Panc1 (cell line): Measurements from ENCODE around the gene CAMK2B.

Experiments used
- POLR2AphosphoS5 ChIP-seq: IDR thresholded peaks from 2 replicates; pipeline ENCODE4 v1.6.1; 2012; ENCODE audit warnings: mild to moderate bottlenecking, low read depth, low read length, moderate library complexity
- TCF7L2 ChIP-seq: IDR thresholded peaks from 2 replicates; pipeline ENCODE4 v1.6.1; 2011; ENCODE audit warnings: mild to moderate bottlenecking, low read depth, low read length, inconsistent platforms
- TF ChIP-seq, protein P1 (sequence below): fragments of 450-650 bp; IDR thresholded peaks from 2 replicates; pipeline ENCODE4 v1.5.1; 2017; ENCODE audit warnings: mild to moderate bottlenecking
- TF ChIP-seq, protein P2 (sequence below), 2 experiments: IDR thresholded peaks; 2 replicates each; pipeline ENCODE4 v1.6.1; 2011 to 2012; ENCODE audit warnings: low read depth in 2 of 2, control low read depth in 1 of 2, low read length in 1 of 2, mild to moderate bottlenecking in 1 of 2, moderate library complexity in 1 of 2; ENCODE audit not compliant: insufficient read depth in 1 of 2

DNA sequence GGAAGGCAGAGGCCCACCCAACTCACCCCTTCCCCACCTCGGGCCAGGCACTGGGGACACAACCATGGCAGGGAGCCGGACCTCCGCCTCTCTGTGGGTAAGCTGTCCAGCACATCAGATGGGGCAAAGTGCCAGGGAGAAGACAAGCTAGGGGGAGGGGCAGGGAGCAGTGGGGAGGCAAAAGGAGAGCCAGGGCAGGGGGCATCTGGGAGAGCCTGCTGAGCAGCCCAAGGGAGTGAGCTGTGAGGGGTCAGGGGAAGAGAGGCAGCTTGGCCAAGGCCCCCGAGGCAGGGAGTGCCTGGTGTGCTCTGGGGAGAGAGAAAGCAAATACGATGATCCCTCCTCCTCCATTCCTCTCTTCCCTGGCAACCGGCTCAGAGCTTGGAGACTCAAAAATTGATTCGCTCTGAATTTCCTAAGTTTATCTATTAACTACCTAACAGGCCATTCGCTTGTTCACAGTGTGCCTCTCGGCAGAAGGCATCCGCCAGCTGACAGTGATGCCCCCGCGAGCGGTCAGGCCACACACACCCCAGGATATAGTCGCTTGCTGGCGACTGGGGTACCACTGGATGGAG, 4.5 kb downstream of the CAMK2B start:
- TF ChIP-seq, protein P1, sequence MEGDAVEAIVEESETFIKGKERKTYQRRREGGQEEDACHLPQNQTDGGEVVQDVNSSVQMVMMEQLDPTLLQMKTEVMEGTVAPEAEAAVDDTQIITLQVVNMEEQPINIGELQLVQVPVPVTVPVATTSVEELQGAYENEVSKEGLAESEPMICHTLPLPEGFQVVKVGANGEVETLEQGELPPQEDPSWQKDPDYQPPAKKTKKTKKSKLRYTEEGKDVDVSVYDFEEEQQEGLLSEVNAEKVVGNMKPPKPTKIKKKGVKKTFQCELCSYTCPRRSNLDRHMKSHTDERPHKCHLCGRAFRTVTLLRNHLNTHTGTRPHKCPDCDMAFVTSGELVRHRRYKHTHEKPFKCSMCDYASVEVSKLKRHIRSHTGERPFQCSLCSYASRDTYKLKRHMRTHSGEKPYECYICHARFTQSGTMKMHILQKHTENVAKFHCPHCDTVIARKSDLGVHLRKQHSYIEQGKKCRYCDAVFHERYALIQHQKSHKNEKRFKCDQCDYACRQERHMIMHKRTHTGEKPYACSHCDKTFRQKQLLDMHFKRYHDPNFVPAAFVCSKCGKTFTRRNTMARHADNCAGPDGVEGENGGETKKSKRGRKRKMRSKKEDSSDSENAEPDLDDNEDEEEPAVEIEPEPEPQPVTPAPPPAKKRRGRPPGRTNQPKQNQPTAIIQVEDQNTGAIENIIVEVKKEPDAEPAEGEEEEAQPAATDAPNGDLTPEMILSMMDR = no peak
- TF ChIP-seq TCF7L2 (no peak), POLR2AphosphoS5 (no peak)
- TF ChIP-seq, protein P2, sequence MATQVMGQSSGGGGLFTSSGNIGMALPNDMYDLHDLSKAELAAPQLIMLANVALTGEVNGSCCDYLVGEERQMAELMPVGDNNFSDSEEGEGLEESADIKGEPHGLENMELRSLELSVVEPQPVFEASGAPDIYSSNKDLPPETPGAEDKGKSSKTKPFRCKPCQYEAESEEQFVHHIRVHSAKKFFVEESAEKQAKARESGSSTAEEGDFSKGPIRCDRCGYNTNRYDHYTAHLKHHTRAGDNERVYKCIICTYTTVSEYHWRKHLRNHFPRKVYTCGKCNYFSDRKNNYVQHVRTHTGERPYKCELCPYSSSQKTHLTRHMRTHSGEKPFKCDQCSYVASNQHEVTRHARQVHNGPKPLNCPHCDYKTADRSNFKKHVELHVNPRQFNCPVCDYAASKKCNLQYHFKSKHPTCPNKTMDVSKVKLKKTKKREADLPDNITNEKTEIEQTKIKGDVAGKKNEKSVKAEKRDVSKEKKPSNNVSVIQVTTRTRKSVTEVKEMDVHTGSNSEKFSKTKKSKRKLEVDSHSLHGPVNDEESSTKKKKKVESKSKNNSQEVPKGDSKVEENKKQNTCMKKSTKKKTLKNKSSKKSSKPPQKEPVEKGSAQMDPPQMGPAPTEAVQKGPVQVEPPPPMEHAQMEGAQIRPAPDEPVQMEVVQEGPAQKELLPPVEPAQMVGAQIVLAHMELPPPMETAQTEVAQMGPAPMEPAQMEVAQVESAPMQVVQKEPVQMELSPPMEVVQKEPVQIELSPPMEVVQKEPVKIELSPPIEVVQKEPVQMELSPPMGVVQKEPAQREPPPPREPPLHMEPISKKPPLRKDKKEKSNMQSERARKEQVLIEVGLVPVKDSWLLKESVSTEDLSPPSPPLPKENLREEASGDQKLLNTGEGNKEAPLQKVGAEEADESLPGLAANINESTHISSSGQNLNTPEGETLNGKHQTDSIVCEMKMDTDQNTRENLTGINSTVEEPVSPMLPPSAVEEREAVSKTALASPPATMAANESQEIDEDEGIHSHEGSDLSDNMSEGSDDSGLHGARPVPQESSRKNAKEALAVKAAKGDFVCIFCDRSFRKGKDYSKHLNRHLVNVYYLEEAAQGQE (IDR thresholded peaks at IDR 0.05; ENCODE audit: insufficient read depth in 1 of 2, low read depth in 2 of 2, low read length in 1 of 2) = no peak
